Measurements from ENCODE around the gene APMAP.

Gene APMAP

GRCh38 chr20:24965065-24965919, 27.3 kb downstream of the APMAP start:
- no peak for DNase-seq (ENCODE audit: low read depth)
- no peak for TF ChIP-seq CTCF (conservative IDR thresholded peaks at IDR 0.05; ENCODE audit: low read depth, low read length)
- no peak overlapping the region for H3K4me3 ChIP-seq (ENCODE audit: low read length)

GRCh38 chr20:24964506-24964840, 28.1 kb downstream of the APMAP start:
- TF ChIP-seq CTCF (conservative IDR thresholded peaks at IDR 0.05; ENCODE audit: low read depth, low read length) = no peak
- no peak overlapping the region for H3K4me3 ChIP-seq (ENCODE audit: low read length)
- no peak for DNase-seq (ENCODE audit: low read depth)

GRCh38 chr20:24963672-24964505, 28.7 kb downstream of the APMAP start:
- TF ChIP-seq CTCF (conservative IDR thresholded peaks at IDR 0.05; ENCODE audit: low read depth, low read length) = no peak
- no peak overlapping the region for H3K4me3 ChIP-seq (ENCODE audit: low read length)
- no peak for DNase-seq (ENCODE audit: low read depth)

GRCh38 chr20:24962510-24962909, 30.0 kb downstream of the APMAP start:
- DNase-seq (ENCODE audit: low read depth) = no peak
- no peak overlapping the region for H3K4me3 ChIP-seq (ENCODE audit: low read length)
- TF ChIP-seq CTCF (conservative IDR thresholded peaks at IDR 0.05; ENCODE audit: low read depth, low read length) = no peak

GRCh38 chr20:24962182-24962492, 30.4 kb downstream of the APMAP start:
- DNase-seq (ENCODE audit: low read depth) = no peak

GRCh38 chr20:24961384-24962181, 31.0 kb downstream of the APMAP start:
- no peak for DNase-seq (ENCODE audit: low read depth)
- no peak for TF ChIP-seq CTCF (conservative IDR thresholded peaks at IDR 0.05; ENCODE audit: low read depth, low read length)
- no peak overlapping the region for H3K4me3 ChIP-seq (ENCODE audit: low read length)

More at GRCh38 chr20:24962182-24962492, 30.4 kb downstream of the APMAP start:
- no peak overlapping the region for H3K4me3 ChIP-seq (ENCODE audit: low read length)
- TF ChIP-seq CTCF (conservative IDR thresholded peaks at IDR 0.05; ENCODE audit: low read depth, low read length) = no peak
